SK-N-SH (cell line): ENCODE results near the gene SPRED2. TPM values are rescaled to one million over a fixed set of nuclear protein-coding genes. Genes with fewer than 3 reads are reported as not detected.

ENCODE experiments used
- CTCF ChIA-PET: fragments of 300-600, 350-600 bp; formaldehyde crosslinking; extraction: SDS; loops from one replicate; lab custom pipeline; 2021; lab: Yijun Ruan, JAX
- POLR2A ChIA-PET: fragments of 350-600 bp; sonication (Branson Sonifier 250); formaldehyde crosslinking; extraction: SDS; loops from one replicate; lab custom pipeline; 2020; ENCODE audit warnings: antibody characterized with exemption, inconsistent platforms; lab: Yijun Ruan, JAX
- DNase-seq: peaks from one replicate; pipeline ENCODE4 v3.0.0; 2012
- H2AFZ ChIP-seq: fragments of 200-600 bp; sonication (generic); 2 replicates; pipeline ENCODE4 v1.8.1; 2016; ENCODE audit warnings: antibody characterized with exemption, mild to moderate bottlenecking, low read depth
- H3F3A ChIP-seq: fragments of 200-600 bp; sonication (generic); replicated peaks from 2 replicates; pipeline ENCODE3; 2016; ENCODE audit warnings: antibody characterized with exemption, mild to moderate bottlenecking; ENCODE audit not compliant: insufficient read depth
- H3K27ac ChIP-seq, 2 experiments: fragments of 200-500 bp in 1 of 2; fragments of 200-600 bp in 1 of 2; sonication (Bioruptor generic) in 1 of 2; sonication (generic), shearing (Covaris generic) in 1 of 2; 2 replicates each; pipeline versions ENCODE4 v1.5.1 to v1.6.1; 2014 to 2016; ENCODE audit warnings: low read depth in 2 of 2, inconsistent platforms in 1 of 2, low read length in 1 of 2, mild to moderate bottlenecking in 1 of 2, mixed read lengths in 1 of 2
- H3K27me3 ChIP-seq: fragments of 200-600 bp; sonication (generic), shearing (Covaris generic); 2 replicates; pipeline ENCODE4 v1.6.1; 2016; ENCODE audit warnings: mixed run types; ENCODE audit not compliant: insufficient read depth
- H3K36me3 ChIP-seq, 2 experiments: fragments of 200-500 bp in 1 of 2; fragments of 200-600 bp in 1 of 2; sonication (Bioruptor generic) in 1 of 2; sonication (generic) in 1 of 2; replicated peaks in 1 of 2; 2 replicates each; pipeline versions ENCODE3 to v1.5.1; 2014 to 2016; ENCODE audit warnings: low read length in 1 of 2, mild to moderate bottlenecking in 1 of 2; ENCODE audit not compliant: insufficient read depth in 2 of 2, control insufficient read depth in 1 of 2
- H3K4me1 ChIP-seq, 2 experiments: fragments of 200-500 bp in 1 of 2; fragments of 200-600 bp in 1 of 2; sonication (Bioruptor generic) in 1 of 2; sonication (generic), shearing (Covaris generic) in 1 of 2; 2 replicates each; pipeline versions ENCODE4 v1.5.1 to v1.6.1; 2014 to 2016; ENCODE audit warnings: low read depth in 1 of 2, low read length in 1 of 2, mixed run types in 1 of 2; ENCODE audit not compliant: insufficient read depth in 2 of 2, control insufficient read depth in 1 of 2
- H3K4me2 ChIP-seq: fragments of 200-600 bp; sonication (generic), shearing (Covaris generic); 2 replicates; pipeline ENCODE4 v1.6.1; 2017; ENCODE audit warnings: mixed run types
- H3K4me3 ChIP-seq, 2 experiments: fragments of 200-500 bp in 1 of 2; fragments of 200-600 bp in 1 of 2; sonication (Bioruptor generic) in 1 of 2; sonication (generic), shearing (Covaris generic) in 1 of 2; 2 replicates each; pipeline versions ENCODE4 v1.5.1 to v1.8.1; 2014 to 2016; ENCODE audit warnings: low read depth in 2 of 2, inconsistent platforms in 1 of 2, low read length in 1 of 2, mild to moderate bottlenecking in 1 of 2, mixed read lengths in 1 of 2, moderate library complexity in 1 of 2
- H3K79me2 ChIP-seq: fragments of 200-600 bp; sonication (generic); 2 replicates; pipeline ENCODE4 v1.8.1; 2017; ENCODE audit warnings: mild to moderate bottlenecking; ENCODE audit not compliant: insufficient read depth
- H3K9ac ChIP-seq: fragments of 200-600 bp; sonication (generic); 2 replicates; pipeline ENCODE4 v1.6.1; 2017; ENCODE audit warnings: mixed run types
- H3K9me2 ChIP-seq: fragments of 200-600 bp; sonication (generic); 2 replicates; pipeline ENCODE4 v1.6.1; 2017; ENCODE audit warnings: mixed run types
- H3K9me3 ChIP-seq: fragments of 200-600 bp; sonication (generic); 2 replicates; pipeline ENCODE4 v1.6.1; 2017; ENCODE audit warnings: mixed run types, mild to moderate bottlenecking, moderate library complexity
- H4K20me1 ChIP-seq: fragments of 200-600 bp; sonication (generic); 2 replicates; pipeline ENCODE4 v1.6.1; 2017; ENCODE audit warnings: mild to moderate bottlenecking, mixed run types; ENCODE audit not compliant: insufficient read depth
- ELF1 ChIP-seq: IDR thresholded peaks from 2 replicates; pipeline ENCODE4 v1.4.0; 2012
- FOSL2 ChIP-seq: IDR thresholded peaks from 2 replicates; pipeline ENCODE4 v1.4.0; 2012; ENCODE audit warnings: low read depth, mild to moderate bottlenecking, moderate library complexity, borderline replicate concordance
- JUND ChIP-seq: IDR thresholded peaks from 2 replicates; pipeline ENCODE4 v1.4.0; 2012
- NFIC ChIP-seq: IDR thresholded peaks from 2 replicates; pipeline ENCODE4 v1.4.0; 2012; ENCODE audit warnings: borderline replicate concordance
- NRF1 ChIP-seq: IDR thresholded peaks from 2 replicates; pipeline ENCODE4 v1.6.1; 2012; ENCODE audit warnings: low read depth, mild to moderate bottlenecking, low read length
- POLR2AphosphoS5 ChIP-seq: IDR thresholded peaks from 2 replicates; pipeline ENCODE4 v1.6.1; 2012; ENCODE audit warnings: low read depth, low read length
- RCOR1 ChIP-seq: fragments of 150-350 bp; IDR thresholded peaks from 2 replicates; pipeline ENCODE4 v1.6.1; 2017; ENCODE audit warnings: antibody characterized with exemption, low read length
- RFX5 ChIP-seq: IDR thresholded peaks from 2 replicates; pipeline ENCODE4 v1.6.1; 2012; ENCODE audit warnings: mild to moderate bottlenecking, improper control_type of control experiment, low read length
- RXRA ChIP-seq: IDR thresholded peaks from 2 replicates; pipeline ENCODE4 v1.4.0; 2012; ENCODE audit warnings: low read depth, mild to moderate bottlenecking, borderline replicate concordance
- WGBS: methylation state at CpG from one replicate; pipeline ENCODE4 v1.1.6; 2017; ENCODE audit warnings: low lambda C conversion rate; 5-methylcytosine and 5-hydroxymethylcytosine counted together
- polyA plus RNA-seq, 3 experiments: library from polyadenylated mRNA; depleted of rRNA; stranded (reverse); fragments of >200 nt; gene quantifications; 2 replicates each; pipeline ENCODE4 v1.2.3, GENCODE V29; 2012
- TF ChIP-seq, protein P1 (sequence below): IDR thresholded peaks from 2 replicates; pipeline ENCODE4 v1.4.0; 2012; ENCODE audit warnings: low read depth, borderline replicate concordance
- TF ChIP-seq, protein P2 (sequence below): fragments of 150-350 bp; IDR thresholded peaks from 2 replicates; pipeline ENCODE4 v1.6.1; 2017; ENCODE audit warnings: antibody characterized with exemption, low read length, low read depth, borderline replicate concordance

Gene SPRED2
- polyA plus RNA-seq, 1 of the 3 experiments (the other 2 are of a cell fraction) = 21.9 TPM

DNA sequence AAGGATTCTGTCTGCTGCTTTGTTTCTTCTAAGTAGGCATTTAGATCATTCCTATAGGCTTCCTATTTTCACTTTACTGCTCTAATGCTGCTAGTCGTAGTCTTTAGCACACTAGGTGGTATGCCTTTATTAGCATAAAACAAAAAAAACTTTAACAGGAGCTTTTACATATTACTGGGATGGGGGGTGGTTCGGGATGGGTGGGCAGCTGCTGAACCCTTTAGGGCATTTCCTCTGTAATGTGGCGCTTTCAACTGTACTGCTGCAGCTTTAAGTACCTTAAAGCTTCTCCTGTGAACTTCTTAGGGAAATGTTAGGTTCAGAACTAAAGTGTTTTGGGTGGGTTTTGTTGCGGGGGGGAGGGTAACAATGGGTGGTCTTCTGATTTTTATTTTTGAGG, 163.4 kb downstream of the SPRED2 start:
- ChIA-PET POLR2A (interaction anchor here (1.1 kb wide), 1 partner anchor 168 kb away, joined by 3 read pairs; no protein-coding TSS in a partner anchor), CTCF (interaction anchor here (1.1 kb wide), 1 partner anchor 88 kb away, joined by 3 read pairs; no protein-coding TSS in a partner anchor)
- no peak overlapping the region for H3K4me3 ChIP-seq
- no peak overlapping the region for H3K9ac ChIP-seq
- no peak overlapping the region for H3K27ac ChIP-seq
- no peaks in the 10 kb centered on the region for H3K27me3 ChIP-seq
- WGBS = 89% methylated on average over 4 of the region's 4 CpGs
- no peaks in the 10 kb centered on the region for H3K9me2 ChIP-seq
- TF ChIP-seq FOSL2 = no peak
- TF ChIP-seq NRF1 = no peak
- TF ChIP-seq, protein P1, sequence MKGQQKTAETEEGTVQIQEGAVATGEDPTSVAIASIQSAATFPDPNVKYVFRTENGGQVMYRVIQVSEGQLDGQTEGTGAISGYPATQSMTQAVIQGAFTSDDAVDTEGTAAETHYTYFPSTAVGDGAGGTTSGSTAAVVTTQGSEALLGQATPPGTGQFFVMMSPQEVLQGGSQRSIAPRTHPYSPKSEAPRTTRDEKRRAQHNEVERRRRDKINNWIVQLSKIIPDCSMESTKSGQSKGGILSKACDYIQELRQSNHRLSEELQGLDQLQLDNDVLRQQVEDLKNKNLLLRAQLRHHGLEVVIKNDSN = no peak
- no peak for TF ChIP-seq RXRA
- TF ChIP-seq POLR2AphosphoS5 = no peak
- no peak for TF ChIP-seq RFX5
- no peak overlapping the region for H3K4me2 ChIP-seq
- H2AFZ ChIP-seq = no peak overlapping the region
- peaks cover 35% of the 10 kb centered on the region for H3F3A ChIP-seq
- no peak for DNase-seq
- no peaks in the 10 kb centered on the region for H3K9me3 ChIP-seq
- peaks cover 32% of the 10 kb centered on the region for H4K20me1 ChIP-seq
- peaks cover 2 to 11% of the 10 kb centered on the region in 2 experiments; a peak in 3 of 4 replicates for H3K4me1 ChIP-seq
- H3K79me2 ChIP-seq = peaks cover 57% of the 10 kb centered on the region
- peaks cover 69 to 86% of the 10 kb centered on the region in 2 experiments for H3K36me3 ChIP-seq

DNA sequence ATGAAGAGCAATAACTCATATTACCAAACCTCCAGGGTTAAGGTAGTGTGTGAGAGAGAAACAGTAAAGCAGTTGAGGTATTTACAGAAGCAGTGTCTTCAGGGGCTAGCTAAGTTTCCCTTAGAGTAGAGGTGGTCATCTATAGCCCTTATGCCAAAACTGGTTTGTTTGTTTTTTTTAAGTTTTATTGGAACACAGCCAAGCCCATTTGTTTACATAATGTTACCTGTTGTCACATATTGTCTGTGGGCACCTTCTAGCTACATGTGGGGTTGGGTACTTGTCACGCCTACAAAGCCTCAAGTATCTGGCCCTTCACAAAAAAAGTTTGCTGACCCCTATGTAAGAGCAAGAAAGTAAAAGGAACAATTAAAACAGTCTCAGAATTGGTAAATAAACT, 165.4 kb downstream of the SPRED2 start:
- 91% methylated on average over 1 of the region's 1 CpG for WGBS
- H2AFZ ChIP-seq = no peak overlapping the region
- H3K4me1 ChIP-seq = peaks cover 2 to 13% of the 10 kb centered on the region in 2 experiments; a peak in 3 of 4 replicates
- TF ChIP-seq RCOR1 (no peak), NFIC (peak; percentile 15; the same call in 1 of the 2 replicates), JUND (no peak), ELF1 (no peak), RFX5 (no peak)
- TF ChIP-seq, protein P2, sequence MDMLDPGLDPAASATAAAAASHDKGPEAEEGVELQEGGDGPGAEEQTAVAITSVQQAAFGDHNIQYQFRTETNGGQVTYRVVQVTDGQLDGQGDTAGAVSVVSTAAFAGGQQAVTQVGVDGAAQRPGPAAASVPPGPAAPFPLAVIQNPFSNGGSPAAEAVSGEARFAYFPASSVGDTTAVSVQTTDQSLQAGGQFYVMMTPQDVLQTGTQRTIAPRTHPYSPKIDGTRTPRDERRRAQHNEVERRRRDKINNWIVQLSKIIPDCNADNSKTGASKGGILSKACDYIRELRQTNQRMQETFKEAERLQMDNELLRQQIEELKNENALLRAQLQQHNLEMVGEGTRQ = no peak
- H3K9ac ChIP-seq = no peak overlapping the region
- H3K4me3 ChIP-seq = no peak overlapping the region
- no peak overlapping the region for H3K27ac ChIP-seq
- peaks cover 37% of the 10 kb centered on the region for H3F3A ChIP-seq
- H3K9me2 ChIP-seq = no peaks in the 10 kb centered on the region
- POLR2A ChIA-PET = interaction anchor here (1.4 kb wide), 1 partner anchor 39 kb away, joined by 3 read pairs; the partner anchor contains the start of gene ACTR2
- peaks cover 40% of the 10 kb centered on the region for H4K20me1 ChIP-seq
- H3K9me3 ChIP-seq = no peaks in the 10 kb centered on the region
- H3K4me2 ChIP-seq = no peak overlapping the region
- CTCF ChIA-PET = interaction anchor here (2.7 kb wide), 1 partner anchor 286 kb away, joined by 23 read pairs; no protein-coding TSS in a partner anchor
- peaks cover 75% of the 10 kb centered on the region for H3K79me2 ChIP-seq
- no peaks in the 10 kb centered on the region for H3K27me3 ChIP-seq
- no peak for DNase-seq
- H3K36me3 ChIP-seq = peaks cover 60 to 79% of the 10 kb centered on the region in 2 experiments
